ENCODE data around the gene COL4A2. TPM values are rescaled to one million over a fixed set of nuclear protein-coding genes. Genes with fewer than 3 reads are reported as not detected.

The COL4A2 gene
- polyA plus RNA-seq, 4 donors: 384 to 475 (median 465) TPM

DNA sequence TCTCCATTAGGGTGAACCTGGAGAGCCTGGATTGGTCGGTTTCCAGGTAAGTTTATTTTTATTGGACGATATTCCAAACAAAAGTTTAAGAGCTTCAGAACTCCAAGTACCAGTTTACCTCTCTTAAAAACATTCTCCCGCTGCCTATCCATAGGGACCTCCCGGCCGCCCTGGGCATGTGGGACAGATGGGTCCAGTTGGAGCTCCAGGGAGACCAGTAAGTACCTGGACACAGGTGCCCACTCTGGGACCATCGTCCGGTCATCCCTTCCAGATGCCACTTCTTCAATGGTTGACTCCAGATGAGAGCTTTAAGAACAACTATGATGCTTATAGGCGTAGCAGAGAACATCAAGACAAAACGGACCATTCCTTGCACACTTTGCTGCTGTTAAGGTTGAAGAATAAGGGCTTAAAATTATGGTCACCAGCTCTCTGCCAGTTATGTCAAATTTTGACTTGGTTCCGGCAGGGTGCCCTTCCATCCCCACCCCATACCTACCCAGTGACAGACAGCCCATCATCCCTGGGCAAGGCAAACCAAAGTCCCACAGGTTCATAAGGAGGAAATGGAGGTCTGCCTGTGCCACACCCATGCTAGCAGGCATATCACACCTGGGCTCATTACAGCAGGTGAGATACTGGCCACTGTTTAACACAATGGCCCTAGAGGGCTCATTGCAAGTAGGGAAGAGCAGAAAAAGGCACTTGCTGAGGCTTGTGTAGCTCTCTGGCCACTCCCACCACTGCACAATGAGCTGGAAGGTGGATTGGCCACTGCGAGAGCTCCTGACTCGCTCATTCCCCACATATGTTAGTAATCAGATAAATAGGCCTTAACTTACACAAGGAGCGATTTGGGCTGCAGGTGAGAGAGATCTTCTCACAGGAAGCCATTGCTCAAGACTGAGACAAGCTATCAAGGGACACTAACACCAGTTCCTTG is 123.6 kb downstream of the COL4A2 start:
- no peak for DNase-seq (ENCODE audit: low read depth in 4 of 4, low spot score in 3 of 4)

DNA sequence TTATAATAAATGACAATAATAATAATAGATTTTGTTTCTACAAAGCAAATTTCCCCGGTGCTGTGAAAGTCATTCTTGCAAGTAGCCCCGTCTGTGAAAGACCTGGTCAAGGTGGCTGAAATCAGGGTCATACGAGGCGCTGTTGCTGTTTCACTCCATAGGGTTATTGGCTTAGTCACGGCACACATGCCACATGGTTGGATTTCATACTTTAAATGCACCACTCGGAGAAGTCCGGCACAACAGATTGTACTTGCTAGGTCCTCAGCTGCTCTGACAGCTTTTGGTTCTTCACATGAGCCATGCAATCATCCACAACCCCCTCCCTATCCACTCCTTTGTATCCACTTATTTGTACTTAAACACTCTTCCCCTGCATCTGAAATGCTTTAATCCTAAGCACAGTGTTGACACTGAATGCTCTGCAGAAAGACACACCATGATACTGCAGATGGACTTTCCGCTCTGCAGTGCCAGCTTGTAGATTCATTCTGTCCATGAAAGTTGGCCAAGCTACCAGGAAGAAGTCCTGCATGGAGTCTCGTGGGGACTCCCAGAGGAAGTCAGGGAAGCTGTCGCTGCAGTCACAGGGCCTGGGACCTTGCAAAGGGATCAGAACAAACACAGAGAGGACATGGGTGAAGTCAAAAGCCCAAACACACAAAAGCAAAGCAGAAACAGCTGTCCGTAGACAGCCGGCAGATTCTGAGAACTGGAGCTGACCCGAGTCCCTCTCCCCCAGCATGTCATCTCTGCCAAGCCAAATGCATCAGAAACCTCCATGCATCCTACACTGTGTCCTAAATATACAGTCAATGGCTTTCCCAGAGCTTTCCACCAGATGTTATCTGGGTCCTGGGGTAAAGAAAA is 124.6 kb downstream of the COL4A2 start:
- DNase-seq (ENCODE audit: low read depth in 4 of 4, low spot score in 3 of 4): no peak

GRCh38 chr13:110432522-110432921 is 125.4 kb downstream of the COL4A2 start:
- DNase-seq (ENCODE audit: low read depth in 4 of 4, low spot score in 3 of 4): no peak

DNA sequence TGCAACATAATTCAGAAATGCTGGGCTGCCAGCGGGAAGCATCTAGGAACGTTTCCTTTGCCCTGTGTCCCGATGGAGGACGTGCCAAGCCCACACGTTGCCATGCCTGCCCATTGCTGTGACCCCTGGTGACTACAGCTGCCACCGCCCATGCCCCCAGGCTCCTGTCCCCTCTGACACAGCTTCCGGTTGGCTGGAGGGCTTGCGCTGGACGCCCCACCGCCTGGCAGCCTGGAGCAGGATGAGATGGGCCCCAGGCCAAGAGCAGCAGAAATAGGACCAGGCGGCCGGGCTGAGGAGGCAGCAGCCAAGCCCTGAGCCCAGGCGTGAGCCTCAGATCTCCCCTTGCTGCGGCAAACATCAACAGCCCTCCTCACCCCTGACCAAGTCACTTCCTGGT is 125.9 kb downstream of the COL4A2 start:
- no peak for DNase-seq (ENCODE audit: low read depth in 4 of 4, low spot score in 3 of 4)

- DNase-seq (ENCODE audit: low read depth in 4 of 4, low spot score in 3 of 4): no peak
These were observed 127.5 kb downstream of the COL4A2 start for GRCh38 chr13:110434629-110435028.

- DNase-seq (ENCODE audit: low read depth in 4 of 4, low spot score in 3 of 4): no peak
These were observed 128.2 kb downstream of the COL4A2 start for GRCh38 chr13:110435331-110435730.

GRCh38 chr13:110436276-110436675 is 129.2 kb downstream of the COL4A2 start:
- DNase-seq (ENCODE audit: low read depth in 4 of 4, low spot score in 3 of 4): no peak

- no peak for DNase-seq (ENCODE audit: low read depth in 4 of 4, low spot score in 3 of 4)
These were observed 129.8 kb downstream of the COL4A2 start for GRCh38 chr13:110436786-110437370.

GRCh38 chr13:110438211-110438610 is 131.1 kb downstream of the COL4A2 start:
- no peak for DNase-seq (ENCODE audit: low read depth in 4 of 4, low spot score in 3 of 4)

DNA sequence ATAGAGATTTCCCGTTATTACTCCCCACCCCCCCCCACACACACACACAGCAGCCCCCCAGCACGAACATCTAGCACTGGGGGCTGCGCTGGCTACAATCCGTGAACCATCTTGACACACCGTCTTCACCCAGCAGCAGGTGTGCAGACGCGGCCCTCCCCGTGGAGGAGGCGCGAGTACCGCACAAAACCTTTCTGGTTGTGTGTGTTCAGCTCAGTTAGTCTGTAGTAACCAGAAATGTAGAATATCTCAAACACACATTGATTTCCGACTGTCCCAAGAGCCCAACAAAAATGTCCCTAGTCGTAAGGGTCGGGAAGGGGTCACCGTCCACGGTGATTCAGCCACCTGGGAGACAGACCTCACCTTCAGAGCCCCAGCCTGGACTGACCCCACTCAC is 131.7 kb downstream of the COL4A2 start:
- DNase-seq (ENCODE audit: low read depth in 4 of 4, low spot score in 3 of 4): no peak

GRCh38 chr13:110440946-110441731 is 134.1 kb downstream of the COL4A2 start:
- DNase-seq (ENCODE audit: low read depth in 4 of 4, low spot score in 3 of 4): no peak

GRCh38 chr13:110442930-110443621 is 136.0 kb downstream of the COL4A2 start:
- no peak for DNase-seq (ENCODE audit: low read depth in 4 of 4, low spot score in 3 of 4)

GRCh38 chr13:110443622-110444225 is 136.6 kb downstream of the COL4A2 start:
- DNase-seq (ENCODE audit: low read depth in 4 of 4, low spot score in 3 of 4): no peak

DNA sequence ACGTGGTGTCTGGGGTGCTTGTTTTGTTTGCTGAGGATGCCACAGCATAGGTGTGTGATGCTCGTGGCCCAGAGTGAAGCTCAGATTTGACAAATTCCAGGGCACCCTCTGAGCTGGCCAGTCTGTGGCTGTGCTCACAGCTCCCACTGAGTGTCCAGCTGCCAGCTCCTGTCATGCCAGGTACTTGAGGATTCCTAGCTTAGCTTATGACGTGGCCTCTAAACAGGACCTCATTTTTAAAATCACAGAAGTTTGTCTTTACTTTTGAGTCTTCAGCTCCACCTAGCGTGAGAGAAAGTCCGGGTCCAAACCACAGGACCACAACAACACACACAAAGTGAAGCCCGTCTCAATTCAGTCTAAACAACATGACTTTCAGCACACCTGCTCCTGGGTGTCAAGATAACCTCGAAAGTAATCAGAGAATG is 137.2 kb downstream of the COL4A2 start:
- DNase-seq (ENCODE audit: low read depth in 4 of 4, low spot score in 3 of 4): no peak

DNA sequence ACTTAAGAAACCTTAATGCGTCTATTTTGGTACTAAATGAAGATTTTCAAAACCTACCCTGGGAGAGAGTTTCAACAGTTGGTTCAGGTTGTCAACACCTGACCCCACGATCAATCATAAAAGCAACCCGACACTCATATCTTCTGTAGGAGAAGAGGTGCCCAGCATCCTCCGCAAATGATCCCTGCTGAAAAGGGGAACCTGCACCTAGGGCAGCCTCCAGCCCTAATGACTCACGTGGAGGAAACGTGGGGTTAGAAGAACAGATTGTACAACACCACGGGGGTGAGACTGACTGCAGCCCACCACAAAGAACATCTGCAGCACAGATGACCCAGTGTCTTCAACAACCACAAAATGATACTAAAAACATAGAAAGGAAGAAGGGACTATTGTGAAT is 138.1 kb downstream of the COL4A2 start:
- DNase-seq (ENCODE audit: low read depth in 4 of 4, low spot score in 3 of 4): no peak

GRCh38 chr13:110445722-110446574 is 138.9 kb downstream of the COL4A2 start:
- no peak for DNase-seq (ENCODE audit: low read depth in 4 of 4, low spot score in 3 of 4)

- no peak for DNase-seq (ENCODE audit: low read depth in 4 of 4, low spot score in 3 of 4)
These were observed 139.4 kb downstream of the COL4A2 start for GRCh38 chr13:110446575-110446890.

DNA sequence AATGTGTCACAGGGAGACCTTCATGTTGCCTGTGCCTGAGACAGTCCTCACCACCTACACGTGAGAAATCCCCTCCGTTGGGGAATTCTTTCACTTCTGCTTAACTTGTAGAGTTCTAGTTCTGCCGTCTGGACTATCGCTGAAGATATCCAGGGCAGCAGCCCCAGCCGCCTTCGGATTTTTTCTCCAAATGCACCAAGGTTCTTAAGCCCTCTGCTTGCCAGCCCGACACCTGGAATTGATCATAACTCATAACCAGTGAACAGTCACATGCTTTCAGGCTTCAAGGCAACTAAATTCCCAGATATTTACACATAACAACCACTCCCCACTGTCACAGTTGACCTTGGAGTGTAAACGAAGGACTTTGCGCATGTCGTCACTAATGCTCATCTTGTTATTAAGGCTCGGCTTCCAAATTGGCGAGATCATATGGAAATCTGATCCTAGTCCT is 140.0 kb downstream of the COL4A2 start:
- no peak for DNase-seq (ENCODE audit: low read depth in 4 of 4, low spot score in 3 of 4)
